GM15510 (cell line): Measurements from ENCODE around the gene IMPACT.

Source experiments
- POLR2A ChIP-seq: IDR thresholded peaks from 3 replicates; pipeline ENCODE4 v1.6.1; 2011; ENCODE audit warnings: borderline replicate concordance; ENCODE audit not compliant: insufficient read length; ENCODE audit errors: extremely low read depth

IMPACT gene, protein sequence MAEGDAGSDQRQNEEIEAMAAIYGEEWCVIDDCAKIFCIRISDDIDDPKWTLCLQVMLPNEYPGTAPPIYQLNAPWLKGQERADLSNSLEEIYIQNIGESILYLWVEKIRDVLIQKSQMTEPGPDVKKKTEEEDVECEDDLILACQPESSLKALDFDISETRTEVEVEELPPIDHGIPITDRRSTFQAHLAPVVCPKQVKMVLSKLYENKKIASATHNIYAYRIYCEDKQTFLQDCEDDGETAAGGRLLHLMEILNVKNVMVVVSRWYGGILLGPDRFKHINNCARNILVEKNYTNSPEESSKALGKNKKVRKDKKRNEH

DNA sequence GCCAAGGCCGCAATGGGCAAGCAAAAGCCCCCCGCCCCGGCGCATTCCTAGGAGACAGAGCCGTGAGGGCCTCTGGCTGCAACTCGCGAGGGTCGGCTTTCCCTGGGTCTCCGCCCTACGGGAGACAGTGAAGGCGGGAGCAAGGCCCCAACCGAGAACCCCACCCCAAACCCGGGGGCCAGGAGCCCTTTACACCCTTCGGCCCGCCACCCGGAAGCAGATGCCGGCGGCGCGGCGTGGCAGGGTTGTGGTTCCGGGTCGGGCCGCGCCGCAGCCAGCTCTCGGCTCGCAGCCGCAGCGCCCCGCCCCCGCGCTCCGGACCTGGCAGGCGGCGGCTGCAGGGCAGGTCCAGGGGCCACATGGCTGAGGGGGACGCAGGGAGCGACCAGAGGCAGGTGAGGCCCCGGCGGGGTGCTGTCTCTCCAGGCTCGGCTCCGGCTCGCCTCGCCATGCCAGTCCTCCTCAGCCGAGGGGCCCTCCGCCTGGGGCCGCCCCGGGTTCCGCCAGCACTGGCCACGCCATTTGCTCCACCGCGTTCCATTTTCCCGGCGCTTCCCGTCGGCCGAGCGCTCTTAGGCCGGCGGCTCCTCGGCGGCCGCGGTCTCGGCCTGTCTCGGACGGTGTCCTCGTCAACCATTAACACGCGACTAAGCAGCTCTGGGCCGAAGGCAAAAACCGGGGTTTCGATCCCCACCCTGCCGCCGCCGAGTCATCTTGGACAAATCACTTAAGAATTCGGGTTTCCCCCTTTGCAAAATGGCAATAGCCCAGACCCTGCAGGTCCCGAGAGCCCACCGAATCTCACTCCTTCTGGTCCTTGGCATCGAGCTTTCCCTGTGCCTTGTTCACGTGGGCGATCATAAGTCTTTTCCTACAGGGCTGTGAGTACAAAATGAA is at the start of gene IMPACT:
Gene IMPACT (plus strand): TSS at position 273 of the 897 bp plus-strand sequence. CDS start 87 bp downstream, at position 360.
- peak; percentile 56 for TF ChIP-seq POLR2A

- TF ChIP-seq POLR2A: no peak
Observed at GRCh38 chr18:24378598-24378997, 47.9 kb upstream of the IMPACT start.

GRCh38 chr18:24380163-24380747 is 46.2 kb upstream of the IMPACT start:
- TF ChIP-seq POLR2A: no peak

- no peak for TF ChIP-seq POLR2A
Observed at GRCh38 chr18:24381126-24381525, 45.3 kb upstream of the IMPACT start.

GRCh38 chr18:24386681-24387080 is 39.8 kb upstream of the IMPACT start:
- TF ChIP-seq POLR2A: no peak

GRCh38 chr18:24388957-24389356 is 37.5 kb upstream of the IMPACT start:
- TF ChIP-seq POLR2A: no peak

- TF ChIP-seq POLR2A: no peak
Observed at GRCh38 chr18:24395049-24395795, 31.2 kb upstream of the IMPACT start.

DNA sequence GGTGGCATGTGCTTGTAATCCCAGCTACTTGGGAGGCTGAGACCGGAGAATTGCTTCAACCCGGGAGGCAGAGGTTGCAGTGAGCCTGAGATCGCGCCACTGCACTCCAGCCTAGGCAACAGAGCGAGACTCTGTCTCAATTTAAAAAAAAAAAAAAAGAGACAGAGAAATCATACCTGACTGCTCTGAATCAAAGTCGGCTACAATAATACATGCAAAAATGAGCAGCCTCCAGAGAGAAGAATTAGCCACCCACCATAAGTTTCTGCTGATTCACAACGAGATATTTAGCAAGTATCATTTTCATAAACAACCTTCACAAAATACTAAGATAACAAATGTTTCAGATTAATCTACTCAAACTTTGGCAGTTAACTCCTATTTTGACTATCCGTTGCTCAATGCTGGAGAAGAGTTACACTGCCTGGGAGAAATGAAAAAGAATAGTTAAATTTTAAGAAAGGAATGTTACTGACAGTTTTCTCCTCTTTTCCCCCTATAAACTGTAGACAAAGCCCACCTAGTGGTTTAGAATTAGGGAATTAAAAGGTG is 30.3 kb upstream of the IMPACT start:
- no peak for TF ChIP-seq POLR2A

GRCh38 chr18:24397131-24397693 is 29.3 kb upstream of the IMPACT start:
- TF ChIP-seq POLR2A: no peak

GRCh38 chr18:24397694-24398368 is 28.6 kb upstream of the IMPACT start, which contains the start of gene OSBPL1A:
OSBPL1A (minus strand) TSS chr18:24397824; CDS start chr18:24377533, 20,291 bp downstream.
- TF ChIP-seq POLR2A: no peak

GRCh38 chr18:24398540-24398939 is 27.9 kb upstream of the IMPACT start:
- TF ChIP-seq POLR2A: no peak

GRCh38 chr18:24400587-24400986 is 25.9 kb upstream of the IMPACT start:
- TF ChIP-seq POLR2A: no peak

- no peak for TF ChIP-seq POLR2A
Observed at GRCh38 chr18:24402209-24402785, 24.2 kb upstream of the IMPACT start.
